ENCODE results near the gene ELL3. TPM values are rescaled to one million over a fixed set of nuclear protein-coding genes. Genes with fewer than 3 reads are reported as not detected.

ELL3 gene
- total and polyA plus RNA-seq, 2 of the 8 experiments (the other 6 are each of a cell fraction or from before 2014, with no cell fraction given): 9.2 to 13.7 TPM

- Histone ChIP-seq H3K4me2 (ENCODE audit: insufficient read depth in 1 of 2, low read depth in 2 of 2, low read length in 2 of 2) (no peak overlapping the region), H2AFZ (ENCODE audit: low read length) (no peak overlapping the region), H3K9me3 (ENCODE audit: insufficient read depth in 2 of 2, low read depth in 1 of 2, low read length in 1 of 2) (no peaks in the 10 kb centered on the region), H3K27ac (ENCODE audit: low read depth, low read length) (no peak overlapping the region), H3K4me1 (replicated peaks in 1 of 4; ENCODE audit: control insufficient read depth in 3 of 4, insufficient read depth in 4 of 4, low read length in 3 of 4) (no peaks in the 10 kb centered on the region), H2BK120ac (replicated peaks; ENCODE audit: low read depth, low read length) (no peak overlapping the region), H2BK5ac (ENCODE audit: low read depth, low read length) (no peak overlapping the region), H3K23me2 (ENCODE audit: low read depth, low read length) (no peaks in the 10 kb centered on the region), H2BK15ac (ENCODE audit: low read length) (no peak overlapping the region), H4K8ac (ENCODE audit: extremely low read depth, insufficient read depth, low read length) (no peak overlapping the region), H2BK12ac (ENCODE audit: low read depth, low read length) (no peak overlapping the region), H3K4ac (replicated peaks; ENCODE audit: insufficient read length, low read depth, low read length) (no peak overlapping the region), H3K56ac (replicated peaks; ENCODE audit: insufficient read length, low read depth, low read length) (no peak overlapping the region), H2BK20ac (ENCODE audit: low read length) (no peak overlapping the region), H3K23ac (ENCODE audit: insufficient read length) (no peak overlapping the region), H4K5ac (ENCODE audit: insufficient read length, low read depth, low read length) (no peak overlapping the region), H4K20me1 (replicated peaks in 1 of 2; ENCODE audit: control insufficient read depth in 1 of 2, insufficient read depth in 2 of 2, low read length in 2 of 2) (no peaks in the 10 kb centered on the region), H3K14ac (ENCODE audit: insufficient read length) (no peak overlapping the region), H3K79me1 (ENCODE audit: low read depth, low read length) (no peaks in the 10 kb centered on the region), H3K27me3 (replicated peaks in 1 of 4; ENCODE audit: control insufficient read depth in 3 of 4, extremely low read depth in 1 of 4, insufficient read depth in 3 of 4, low read length in 3 of 4) (no peaks in the 10 kb centered on the region), H3K79me2 (ENCODE audit: control insufficient read depth in 1 of 2, insufficient read depth in 2 of 2, low read length in 2 of 2) (no peaks in the 10 kb centered on the region), H3K36me3 (ENCODE audit: control insufficient read depth in 2 of 4, insufficient read depth in 4 of 4, low read length in 3 of 4) (no peaks in the 10 kb centered on the region), H3K9ac (replicated peaks in 1 of 4; ENCODE audit: extremely low read depth in 1 of 4, low read depth in 3 of 4, low read length in 3 of 4) (no peak overlapping the region), H4K91ac (replicated peaks; ENCODE audit: insufficient read length, low read length) (no peak overlapping the region), H3K18ac (ENCODE audit: extremely low read depth, low read length) (no peak overlapping the region), H3K4me3 (ENCODE audit: extremely low read depth in 1 of 4, insufficient read depth in 2 of 4, low read depth in 3 of 4, low read length in 4 of 4) (no peak overlapping the region), H2AK5ac (ENCODE audit: low read depth, low read length) (no peak overlapping the region)
- DNase-seq (ENCODE audit: low read depth in 1 of 2, low spot score in 2 of 2): no peak
- ChIA-PET POLR2A (ENCODE audit: partially characterized antibody) (no interaction called here), CTCF (ENCODE audit: partially characterized antibody) (interaction anchor here (0.6 to 0.7 kb wide), 2 partner anchors 9 to 1913 kb away, joined by 3 read pairs; no protein-coding TSS in a partner anchor)
- FAIRE-seq: no peak
- 80% methylated on average over 6 of the region's 6 CpGs; no CpG with 5 or more reads in 1 of the 2 experiments for WGBS, 2 experiments (ENCODE audit: extremely low coverage in 1 of 2, insufficient coverage in 1 of 2, insufficient read length in 1 of 2, insufficient replicate concordance in 2 of 2, low coverage in 1 of 2, low lambda C conversion rate in 2 of 2, missing lambda C conversion rate in 1 of 2)
- TF ChIP-seq TCF12 (IDR thresholded peaks at IDR 0.05; ENCODE audit: low read depth, low read length): no peak
- no peak for TF ChIP-seq HDAC6 (IDR thresholded peaks at IDR 0.05; ENCODE audit: low read depth, low read length)
- TF ChIP-seq, protein P1, sequence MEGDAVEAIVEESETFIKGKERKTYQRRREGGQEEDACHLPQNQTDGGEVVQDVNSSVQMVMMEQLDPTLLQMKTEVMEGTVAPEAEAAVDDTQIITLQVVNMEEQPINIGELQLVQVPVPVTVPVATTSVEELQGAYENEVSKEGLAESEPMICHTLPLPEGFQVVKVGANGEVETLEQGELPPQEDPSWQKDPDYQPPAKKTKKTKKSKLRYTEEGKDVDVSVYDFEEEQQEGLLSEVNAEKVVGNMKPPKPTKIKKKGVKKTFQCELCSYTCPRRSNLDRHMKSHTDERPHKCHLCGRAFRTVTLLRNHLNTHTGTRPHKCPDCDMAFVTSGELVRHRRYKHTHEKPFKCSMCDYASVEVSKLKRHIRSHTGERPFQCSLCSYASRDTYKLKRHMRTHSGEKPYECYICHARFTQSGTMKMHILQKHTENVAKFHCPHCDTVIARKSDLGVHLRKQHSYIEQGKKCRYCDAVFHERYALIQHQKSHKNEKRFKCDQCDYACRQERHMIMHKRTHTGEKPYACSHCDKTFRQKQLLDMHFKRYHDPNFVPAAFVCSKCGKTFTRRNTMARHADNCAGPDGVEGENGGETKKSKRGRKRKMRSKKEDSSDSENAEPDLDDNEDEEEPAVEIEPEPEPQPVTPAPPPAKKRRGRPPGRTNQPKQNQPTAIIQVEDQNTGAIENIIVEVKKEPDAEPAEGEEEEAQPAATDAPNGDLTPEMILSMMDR (IDR thresholded peaks at IDR 0.05; ENCODE audit: control extremely low read depth in 1 of 3, insufficient read depth in 1 of 3, low read depth in 1 of 3, low read length in 3 of 3): no peak
- no peak for TF ChIP-seq TEAD4 (IDR thresholded peaks at IDR 0.05; ENCODE audit: low read depth, low read length)
- no peak for TF ChIP-seq EZH2 (IDR thresholded peaks at IDR 0.05; ENCODE audit: low read depth, low read length, severe bottlenecking)
- no peak for TF ChIP-seq SIRT6 (IDR thresholded peaks at IDR 0.05; ENCODE audit: low read length)
- no peak for TF ChIP-seq HDAC2 (IDR thresholded peaks at IDR 0.05; ENCODE audit: borderline replicate concordance in 1 of 2, low read depth in 2 of 2, low read length in 2 of 2)
- TF ChIP-seq PHF8 (conservative IDR thresholded peaks at IDR 0.05; ENCODE audit: low read depth, low read length): no peak
- TF ChIP-seq CEBPB (IDR thresholded peaks at IDR 0.05; ENCODE audit: low read depth, low read length): no peak
- TF ChIP-seq POLR2AphosphoS5 (IDR thresholded peaks at IDR 0.05; ENCODE audit: low read depth, low read length): no peak
- TF ChIP-seq CREB1 (IDR thresholded peaks at IDR 0.05): no peak
- no peak for TF ChIP-seq CBX8 (IDR thresholded peaks at IDR 0.05; ENCODE audit: borderline replicate concordance, low read depth, low read length)
- TF ChIP-seq JUND (IDR thresholded peaks at IDR 0.05; ENCODE audit: low read length): no peak
Observed at GRCh38 chr15:43735416-43735815, 41.4 kb downstream of the ELL3 start.
